D721Med (cell line): ENCODE results near the gene MAST3.
A peak's percentile ranks its signal among the peaks of the same experiment; 100 is the strongest.

Source experiments
- DNase-seq: peaks from one replicate; pipeline ENCODE4 v3.0.0; 2011; ENCODE audit warnings: low spot score; ENCODE audit not compliant: insufficient read length
- FAIRE-seq: peaks from 2 replicates; lab custom pipeline; 2011; peaks lifted over from hg19 to GRCh38; lab: Jason Lieb, UNC
- CTCF ChIP-seq: IDR thresholded peaks from 2 replicates; pipeline ENCODE4 v1.5.1; 2012; ENCODE audit warnings: mild to moderate bottlenecking, control low read depth; ENCODE audit not compliant: insufficient read depth; ENCODE audit errors: missing control alignments

Gene MAST3

GRCh38 chr19:18165794-18166544, 68.4 kb downstream of the MAST3 start:
- no peak for TF ChIP-seq CTCF
- FAIRE-seq (no peak), DNase-seq (no peak)

- no peak for FAIRE-seq
- no peak for TF ChIP-seq CTCF
- peak; percentile 19 for DNase-seq
These were observed 69.4 kb downstream of the MAST3 start for GRCh38 chr19:18167011-18167410.

GRCh38 chr19:18167975-18168645, 70.5 kb downstream of the MAST3 start:
- FAIRE-seq: no peak
- DNase-seq: peak; percentile 97
- TF ChIP-seq CTCF: peak; percentile 63

- DNase-seq: peak; percentile 16
- no peak for TF ChIP-seq CTCF
- FAIRE-seq: no peak
These were observed 71.2 kb downstream of the MAST3 start for GRCh38 chr19:18168673-18169381.

GRCh38 chr19:18170714-18171255, 73.2 kb downstream of the MAST3 start:
- FAIRE-seq (no peak), DNase-seq (no peak)
- no peak for TF ChIP-seq CTCF

GRCh38 chr19:18171605-18172327, 74.2 kb downstream of the MAST3 start:
- DNase-seq (no peak), FAIRE-seq (no peak)
- no peak for TF ChIP-seq CTCF
